SJCRH30 (cell line): ENCODE data around the gene CRACR2A. TPM values are rescaled to one million over a fixed set of nuclear protein-coding genes. Genes with fewer than 3 reads are reported as not detected.

Experiments
- DNase-seq, 2 experiments: peaks; one replicate each; pipeline ENCODE4 v3.0.0-alpha.2; 2015 to 2020
- H3K27ac ChIP-seq: fragments of 250-450 bp; sonication (Bioruptor Pico); 2 replicates; pipeline ENCODE4 v1.5.1; 2020; ENCODE audit warnings: mild to moderate bottlenecking, moderate library complexity
- H3K27me3 ChIP-seq: fragments of 250-450 bp; sonication (Bioruptor Pico); 2 replicates; pipeline ENCODE4 v1.5.1; 2020; ENCODE audit warnings: mild to moderate bottlenecking, moderate library complexity
- H3K36me3 ChIP-seq: fragments of 250-450 bp; sonication (Bioruptor Pico); 2 replicates; pipeline ENCODE4 v1.5.1; 2020; ENCODE audit warnings: mild to moderate bottlenecking, moderate library complexity
- H3K4me1 ChIP-seq: fragments of 250-450 bp; sonication (Bioruptor Pico); 2 replicates; pipeline ENCODE4 v1.5.1; 2020; ENCODE audit warnings: mild to moderate bottlenecking, moderate library complexity
- H3K4me3 ChIP-seq: fragments of 250-450 bp; sonication (Bioruptor Pico); 2 replicates; pipeline ENCODE4 v1.5.1; 2020; ENCODE audit warnings: mild to moderate bottlenecking, moderate library complexity
- H3K9me3 ChIP-seq: fragments of 250-450 bp; sonication (Bioruptor Pico); replicated peaks from 2 replicates; pipeline ENCODE4 v1.5.1; 2020; ENCODE audit warnings: mild to moderate bottlenecking, moderate library complexity
- total RNA-seq: library from RNA; depleted of rRNA; stranded (reverse); fragments of >200 nt; shearing (Covaris generic); gene quantifications from 2 replicates; pipeline ENCODE4 v1.2.3, GENCODE V29; 2014

The CRACR2A gene
- total RNA-seq, 1 experiment from 2014 or later, result 16.1 TPM

DNA sequence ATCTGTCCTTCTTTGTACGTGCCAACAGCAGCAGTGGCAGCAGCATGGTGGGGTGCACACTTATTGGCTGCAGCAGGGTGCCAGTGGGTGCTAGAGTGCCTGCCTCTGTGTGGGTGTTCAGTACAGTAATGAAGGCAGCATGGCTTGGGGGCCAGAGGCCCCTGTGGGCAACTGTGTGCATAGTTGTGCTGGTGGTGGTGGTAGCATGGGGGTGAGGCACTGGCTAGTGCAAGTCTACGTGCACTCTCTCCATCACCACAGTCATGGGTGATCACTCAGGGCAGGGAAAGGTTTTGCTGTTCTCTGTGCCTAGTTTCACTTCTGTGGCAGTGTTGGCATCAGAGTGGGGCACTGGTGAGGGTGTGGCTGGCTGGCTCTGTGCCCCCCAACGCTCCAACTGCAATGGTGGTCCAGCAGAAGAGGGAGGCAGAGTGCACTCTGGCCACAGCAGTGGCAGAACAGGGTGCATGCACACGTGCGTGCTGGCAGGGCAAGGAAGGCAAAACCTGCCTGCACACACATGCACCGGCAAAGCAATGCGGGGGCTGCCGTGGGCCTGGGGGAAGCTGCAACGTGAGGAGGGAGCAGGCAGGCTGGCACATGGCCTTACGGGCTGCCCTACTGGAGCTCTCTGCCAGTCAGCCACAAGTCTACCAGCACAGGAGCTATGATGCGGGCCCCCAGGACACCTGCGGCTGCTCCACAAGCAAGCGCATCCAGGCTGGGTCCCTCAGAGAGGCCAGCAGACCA, 60.1 kb downstream of the CRACR2A start:
- no peak for DNase-seq
- Histone ChIP-seq H3K27me3 (no peaks in the 10 kb centered on the region), H3K4me1 (peaks cover 4% of the 10 kb centered on the region), H3K36me3 (no peaks in the 10 kb centered on the region; the same call in 1 of the 2 replicates), H3K4me3 (no peak overlapping the region), H3K9me3 (peaks cover 12% of the 10 kb centered on the region), H3K27ac (no peak overlapping the region)

DNA sequence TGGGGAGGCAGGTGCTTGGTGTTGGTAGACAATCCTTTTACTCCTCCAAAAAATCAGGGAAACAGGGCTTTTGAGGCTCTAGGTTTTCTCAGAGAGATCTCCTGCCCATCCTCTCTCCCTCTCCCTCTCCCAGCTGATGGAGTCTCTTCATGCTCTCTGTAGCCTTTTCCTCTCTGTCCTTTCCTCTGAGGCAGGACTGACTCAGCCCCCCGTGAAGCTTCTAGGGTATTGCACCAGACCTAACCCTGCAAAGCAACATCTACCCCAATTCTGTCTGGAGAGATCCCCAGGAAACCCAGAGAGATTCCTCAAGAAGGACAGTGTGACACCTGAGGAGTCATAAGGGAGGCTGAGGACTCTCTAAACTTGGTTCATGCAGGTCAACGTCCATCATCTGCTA, 66.4 kb downstream of the CRACR2A start:
- no peak for DNase-seq
- peaks cover 6% of the 10 kb centered on the region; the same call in 1 of the 2 replicates for H3K9me3 ChIP-seq
- H3K27ac ChIP-seq, result no peak overlapping the region
- H3K4me1 ChIP-seq, result no peaks in the 10 kb centered on the region
- H3K4me3 ChIP-seq, result no peak overlapping the region
- no peaks in the 10 kb centered on the region for H3K27me3 ChIP-seq
- H3K36me3 ChIP-seq, result no peaks in the 10 kb centered on the region; the same call in 1 of the 2 replicates

DNA sequence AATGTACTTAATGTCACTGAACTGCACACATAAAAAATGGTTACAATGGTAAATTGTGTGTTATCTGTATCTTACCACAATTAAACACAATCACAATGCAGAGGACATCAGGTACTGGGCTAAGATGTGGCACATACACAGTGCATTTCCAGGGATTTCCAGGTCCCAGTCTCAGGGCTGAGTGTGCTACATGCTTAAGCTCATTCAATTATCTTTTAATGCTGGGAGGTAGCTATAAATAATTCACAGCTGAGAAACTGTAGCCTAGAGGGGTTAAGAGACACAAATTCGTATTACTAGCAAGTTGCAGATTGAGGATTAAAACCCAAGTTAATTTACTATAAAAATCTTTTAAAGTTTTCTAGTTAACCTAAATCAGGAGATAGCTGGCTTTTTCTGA, 67.1 kb downstream of the CRACR2A start:
- Histone ChIP-seq H3K27me3 (no peaks in the 10 kb centered on the region), H3K27ac (no peak overlapping the region), H3K4me3 (no peak overlapping the region), H3K36me3 (no peaks in the 10 kb centered on the region), H3K9me3 (peaks cover under 1% of the 10 kb centered on the region; the same call in 1 of the 2 replicates), H3K4me1 (no peaks in the 10 kb centered on the region)
- DNase-seq, result no peak

DNA sequence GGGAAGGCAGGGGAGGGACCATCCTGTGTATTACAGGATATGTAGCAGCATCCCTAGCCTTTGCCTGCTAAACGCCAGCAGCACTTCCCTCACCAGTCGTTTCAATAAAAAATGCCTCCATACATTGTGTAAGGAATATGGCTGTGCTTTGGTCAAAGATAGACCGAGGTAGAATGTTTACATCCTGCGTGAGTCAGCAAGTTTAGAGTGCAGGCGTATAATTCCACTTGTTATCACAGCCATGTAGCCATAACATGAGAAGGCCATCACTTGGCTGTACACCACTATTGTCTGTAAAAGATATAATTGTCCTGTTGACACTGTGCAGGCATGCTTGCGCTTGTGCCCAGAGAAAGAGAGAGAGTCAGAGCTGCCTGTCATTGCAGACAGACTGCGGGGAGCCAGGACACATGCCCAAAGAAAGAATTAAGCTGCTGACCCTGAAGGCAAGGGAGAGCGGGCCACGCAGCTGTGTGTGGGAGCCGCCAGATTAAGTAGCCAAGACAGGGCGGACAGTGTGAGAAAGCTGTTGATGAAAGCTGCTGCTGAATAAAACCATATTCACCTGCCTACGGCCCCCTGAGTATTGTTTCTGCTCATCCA, 68.4 kb downstream of the CRACR2A start:
- Histone ChIP-seq H3K4me3 (no peak overlapping the region), H3K27ac (no peak overlapping the region), H3K27me3 (no peaks in the 10 kb centered on the region), H3K9me3 (no peaks in the 10 kb centered on the region), H3K4me1 (no peaks in the 10 kb centered on the region), H3K36me3 (no peaks in the 10 kb centered on the region)
- no peak for DNase-seq

DNA sequence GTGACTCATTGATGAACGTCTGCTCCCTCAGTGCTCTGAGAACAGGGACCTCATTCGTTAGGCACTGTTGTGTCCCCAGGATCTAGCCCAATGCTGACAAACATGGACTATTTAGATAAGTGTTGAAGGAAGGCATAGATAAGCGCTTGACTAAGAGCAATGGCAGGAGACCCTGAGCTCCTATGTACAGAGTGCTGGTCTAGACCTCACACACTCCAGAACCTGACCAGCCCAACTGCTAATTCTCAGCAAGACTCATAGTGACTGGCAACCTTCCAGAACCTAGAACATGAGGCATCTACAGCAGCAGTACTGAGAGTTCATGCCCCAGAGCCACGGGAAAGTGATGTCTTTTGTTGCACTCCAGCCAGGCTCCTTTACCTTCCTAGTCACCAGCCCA, 69.2 kb downstream of the CRACR2A start:
- H3K27ac ChIP-seq, result no peak overlapping the region
- H3K4me3 ChIP-seq, result no peak overlapping the region
- DNase-seq, result no peak
- H3K9me3 ChIP-seq, result no peaks in the 10 kb centered on the region
- no peaks in the 10 kb centered on the region; the same call in 1 of the 2 replicates for H3K36me3 ChIP-seq
- H3K4me1 ChIP-seq, result no peaks in the 10 kb centered on the region
- no peaks in the 10 kb centered on the region for H3K27me3 ChIP-seq

DNA sequence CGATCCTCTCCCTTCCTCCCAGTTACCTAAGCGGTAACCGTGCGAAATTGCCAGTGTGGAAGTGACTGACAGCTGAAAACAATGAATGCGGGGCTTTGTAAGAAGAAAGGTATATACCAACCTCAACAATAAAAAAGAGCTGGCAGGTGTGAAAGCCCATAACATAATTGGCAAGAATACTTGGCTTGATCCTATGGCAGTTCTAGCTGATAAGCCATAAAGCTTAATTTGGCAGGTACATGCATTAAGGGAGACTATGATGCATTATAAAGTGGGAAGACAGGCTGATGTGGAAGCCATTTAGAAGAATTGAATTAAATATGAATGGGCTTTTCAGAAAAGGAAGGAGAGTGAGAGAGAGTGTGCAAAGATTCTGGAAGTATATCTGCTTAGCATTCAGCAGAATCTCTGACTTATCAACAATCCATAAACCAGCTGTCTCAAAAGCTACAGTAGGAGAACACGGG, 71.3 kb downstream of the CRACR2A start:
- Histone ChIP-seq H3K4me1 (no peaks in the 10 kb centered on the region), H3K36me3 (no peaks in the 10 kb centered on the region; the same call in 1 of the 2 replicates), H3K27me3 (no peaks in the 10 kb centered on the region), H3K9me3 (no peaks in the 10 kb centered on the region), H3K27ac (no peak overlapping the region), H3K4me3 (no peak overlapping the region)
- DNase-seq, result no peak

DNA sequence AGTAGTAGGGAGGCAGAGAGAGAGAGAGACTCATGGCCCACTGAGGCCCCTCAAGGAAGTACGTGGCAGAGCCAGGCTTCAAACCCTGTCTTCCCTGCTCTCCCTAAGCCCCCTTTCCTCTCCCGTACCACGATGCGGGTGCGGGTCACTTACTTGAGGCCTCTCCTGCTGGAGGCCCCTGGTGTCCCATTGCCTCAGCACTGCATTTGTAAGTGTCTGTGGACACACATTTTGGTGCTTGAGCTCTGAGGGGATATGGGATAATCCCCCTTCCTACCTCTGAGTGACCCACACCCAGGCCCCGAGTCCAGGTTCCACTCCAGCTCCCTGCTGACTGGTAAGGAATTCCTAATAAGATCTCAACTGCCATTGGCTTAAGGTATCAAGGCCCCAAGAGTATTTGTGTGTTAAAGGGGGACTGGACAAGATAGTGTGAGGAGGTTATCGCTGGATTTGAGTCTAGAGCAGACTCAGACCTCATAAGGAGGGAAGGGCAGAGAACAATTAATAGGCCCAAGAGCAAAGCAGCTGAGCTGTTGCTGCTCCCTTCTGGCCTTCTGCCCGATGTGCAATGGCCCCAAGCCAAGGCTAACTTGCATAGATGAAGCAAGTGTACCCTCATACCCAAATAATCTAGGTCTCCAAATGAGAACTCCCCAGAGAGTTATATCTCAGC, 71.9 kb downstream of the CRACR2A start:
- DNase-seq, result peak; percentile 26 to 41
- Histone ChIP-seq H3K9me3 (no peaks in the 10 kb centered on the region), H3K4me3 (no peak overlapping the region), H3K27ac (no peak overlapping the region), H3K4me1 (no peaks in the 10 kb centered on the region), H3K27me3 (no peaks in the 10 kb centered on the region), H3K36me3 (no peaks in the 10 kb centered on the region; the same call in 1 of the 2 replicates)

DNA sequence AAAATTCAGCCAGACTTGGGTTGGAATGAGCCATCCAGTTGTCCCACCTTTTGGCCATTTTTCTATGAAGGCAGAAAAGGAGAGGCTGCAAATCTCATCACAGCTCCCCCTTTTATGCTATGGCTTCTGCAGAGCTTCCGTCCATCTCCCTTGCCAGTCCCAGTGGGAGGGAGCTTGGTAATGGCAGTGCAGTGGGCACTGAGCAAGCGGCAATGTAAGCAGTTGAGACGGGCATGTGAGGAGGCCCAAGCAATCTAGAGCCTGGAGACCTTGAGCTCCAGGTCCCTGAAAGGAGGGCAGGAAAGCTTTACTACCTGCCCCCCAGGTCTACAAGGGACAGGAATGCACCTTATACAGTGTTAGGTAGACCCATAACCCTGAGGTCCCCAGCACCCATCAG, 73.1 kb downstream of the CRACR2A start:
- no peak overlapping the region for H3K4me3 ChIP-seq
- no peaks in the 10 kb centered on the region for H3K4me1 ChIP-seq
- no peaks in the 10 kb centered on the region for H3K9me3 ChIP-seq
- H3K27me3 ChIP-seq, result no peaks in the 10 kb centered on the region
- no peak overlapping the region for H3K27ac ChIP-seq
- no peaks in the 10 kb centered on the region; the same call in 1 of the 2 replicates for H3K36me3 ChIP-seq
- DNase-seq, result no peak

DNA sequence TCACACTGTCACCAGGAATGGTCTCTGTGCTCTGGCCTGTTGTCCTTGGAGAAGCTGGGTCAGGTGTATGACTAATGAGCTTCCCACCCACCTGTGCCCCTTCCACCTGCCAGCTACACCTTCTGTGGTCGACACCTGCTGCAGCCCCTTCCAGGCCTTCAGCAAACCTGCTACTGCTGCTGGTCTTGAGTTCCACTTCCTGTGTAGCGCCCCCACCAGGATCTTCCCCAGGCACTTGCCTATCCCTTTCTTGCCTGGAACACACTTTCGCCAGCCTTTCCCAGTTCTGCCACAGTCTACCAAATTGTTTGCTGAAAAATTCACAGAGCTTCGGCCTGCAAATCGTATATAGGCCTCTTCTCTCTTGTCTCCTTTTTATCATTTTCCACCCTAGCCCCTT, 75.3 kb downstream of the CRACR2A start:
- H3K4me1 ChIP-seq, result no peaks in the 10 kb centered on the region
- no peak overlapping the region for H3K27ac ChIP-seq
- no peak for DNase-seq
- H3K4me3 ChIP-seq, result no peak overlapping the region
- no peaks in the 10 kb centered on the region; the same call in 1 of the 2 replicates for H3K36me3 ChIP-seq
- no peaks in the 10 kb centered on the region for H3K27me3 ChIP-seq
- no peaks in the 10 kb centered on the region for H3K9me3 ChIP-seq

DNA sequence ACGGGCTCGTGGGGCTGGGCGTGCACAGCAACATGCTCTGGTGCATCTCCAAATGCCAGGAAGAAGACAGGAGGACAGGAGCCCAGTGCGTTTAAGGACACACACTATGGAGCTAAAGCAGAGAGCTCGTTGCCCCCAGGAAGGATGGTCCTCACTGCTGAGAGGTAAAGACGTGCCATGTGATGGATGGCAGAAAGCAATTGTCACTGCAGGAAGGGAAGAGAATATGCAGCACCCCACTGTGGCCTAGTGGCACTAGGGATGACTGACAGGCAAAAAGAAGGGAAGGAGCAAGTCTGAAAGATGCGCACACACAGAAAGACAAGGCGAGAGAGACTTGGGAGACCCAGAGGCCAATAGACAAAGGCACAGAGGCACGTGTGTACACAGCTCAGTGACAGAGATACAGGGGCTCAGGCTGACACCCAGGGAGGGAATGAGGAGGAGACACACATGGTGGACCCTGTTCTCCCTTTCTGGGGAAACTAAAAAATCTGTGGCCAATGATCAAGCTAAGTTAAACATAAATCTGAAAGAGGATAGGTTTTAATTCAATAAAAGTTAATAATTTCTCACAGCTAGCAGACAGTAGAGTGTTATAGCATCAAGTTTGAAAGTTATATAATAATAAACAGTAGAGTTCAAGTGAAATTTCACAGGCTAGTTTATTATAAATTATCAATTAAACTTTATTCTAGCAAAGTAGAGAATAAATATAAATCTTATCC, 78.8 kb downstream of the CRACR2A start:
- H3K4me3 ChIP-seq, result no peak overlapping the region
- no peaks in the 10 kb centered on the region for H3K27me3 ChIP-seq
- H3K4me1 ChIP-seq, result no peaks in the 10 kb centered on the region
- DNase-seq, result no peak
- no peaks in the 10 kb centered on the region; the same call in 1 of the 2 replicates for H3K36me3 ChIP-seq
- H3K27ac ChIP-seq, result no peak overlapping the region
- H3K9me3 ChIP-seq, result no peaks in the 10 kb centered on the region

DNA sequence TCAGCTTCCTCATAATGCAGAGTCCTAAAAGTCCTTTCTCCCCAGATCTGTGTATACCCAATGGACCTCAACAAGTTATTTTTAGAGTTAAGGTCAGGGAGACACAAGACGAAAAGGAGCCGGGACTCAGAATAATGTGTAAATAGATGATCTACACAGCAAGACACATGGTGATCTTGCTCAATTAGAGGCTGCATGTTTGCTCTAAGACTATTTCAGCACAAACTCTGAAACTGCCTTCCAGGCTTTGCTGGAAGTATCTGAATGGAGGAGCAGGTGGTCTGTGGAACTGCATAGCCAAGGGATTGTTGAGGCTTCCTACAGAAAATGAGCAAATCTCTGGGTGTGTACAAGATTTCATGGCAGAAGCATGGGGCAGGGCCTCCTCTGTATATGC, 80.8 kb downstream of the CRACR2A start:
- DNase-seq, result no peak
- H3K36me3 ChIP-seq, result no peaks in the 10 kb centered on the region
- H3K27me3 ChIP-seq, result no peaks in the 10 kb centered on the region
- H3K9me3 ChIP-seq, result no peaks in the 10 kb centered on the region
- no peaks in the 10 kb centered on the region for H3K4me1 ChIP-seq
- H3K4me3 ChIP-seq, result no peak overlapping the region
- H3K27ac ChIP-seq, result no peak overlapping the region

DNA sequence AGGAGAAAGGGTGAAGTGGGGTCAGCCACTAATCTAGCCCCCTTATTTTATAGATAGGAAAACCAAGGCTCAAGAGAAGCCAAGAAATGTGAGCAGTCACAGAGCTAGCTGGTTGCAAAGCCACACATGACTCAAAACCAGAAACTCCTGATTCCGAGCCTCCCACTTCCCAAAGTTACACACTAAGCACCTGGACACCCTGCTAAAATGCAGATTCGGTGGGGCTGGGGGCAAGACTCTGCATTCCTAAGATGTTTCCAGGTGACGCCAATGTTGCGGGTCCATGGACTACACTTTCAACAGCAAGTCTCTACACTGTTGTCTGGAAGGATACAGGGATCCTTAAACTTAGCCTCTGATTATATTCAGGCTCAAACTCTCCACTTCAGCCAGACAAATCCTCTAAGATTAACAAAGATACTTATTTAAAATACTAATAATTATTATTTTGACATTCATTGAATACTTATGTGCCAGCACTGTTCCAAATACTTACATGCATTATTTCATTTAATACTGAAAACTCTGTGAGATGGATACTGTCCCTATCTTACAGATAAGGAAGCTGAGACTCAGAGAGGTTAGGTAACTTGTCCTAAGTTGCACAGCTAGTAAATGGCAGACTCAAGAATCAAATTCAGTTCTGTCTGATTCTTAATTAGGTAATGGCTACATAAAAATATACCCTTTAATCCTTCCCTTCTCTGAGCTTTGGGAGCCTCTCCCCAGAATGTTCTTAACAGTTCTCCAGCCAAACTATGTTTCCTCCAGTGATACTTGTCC, 81.4 kb downstream of the CRACR2A start:
- DNase-seq, result no peak
- no peak overlapping the region for H3K4me3 ChIP-seq
- no peaks in the 10 kb centered on the region for H3K4me1 ChIP-seq
- H3K9me3 ChIP-seq, result no peaks in the 10 kb centered on the region
- no peaks in the 10 kb centered on the region for H3K36me3 ChIP-seq
- no peak overlapping the region for H3K27ac ChIP-seq
- H3K27me3 ChIP-seq, result no peaks in the 10 kb centered on the region

DNA sequence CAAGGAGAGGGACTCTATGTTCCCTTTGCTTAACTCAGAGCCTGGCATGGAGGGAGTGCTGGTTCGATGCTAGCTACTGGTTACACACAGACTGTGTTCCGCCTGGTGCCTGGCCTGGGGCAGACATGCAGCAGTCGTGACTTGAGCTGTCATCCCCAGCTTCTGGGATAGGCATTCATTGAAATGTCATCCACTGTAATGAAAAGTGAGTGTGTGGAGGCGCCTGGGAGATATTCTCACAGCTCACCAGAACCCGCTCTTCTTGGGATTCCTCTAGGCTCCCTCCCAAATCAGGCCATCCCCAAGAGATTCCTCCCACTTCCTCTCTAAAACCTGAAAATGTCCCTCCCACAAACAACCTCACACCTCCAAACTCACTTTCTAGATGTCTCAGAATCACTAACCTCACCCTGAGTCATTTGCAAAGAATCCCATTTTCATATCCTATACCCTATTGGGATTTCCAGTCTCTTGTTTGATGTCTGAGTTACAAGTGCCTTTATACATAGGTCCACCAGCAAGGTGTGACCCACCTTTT, 82.8 kb downstream of the CRACR2A start:
- H3K4me1 ChIP-seq, result no peaks in the 10 kb centered on the region
- H3K27me3 ChIP-seq, result no peaks in the 10 kb centered on the region
- no peaks in the 10 kb centered on the region for H3K36me3 ChIP-seq
- H3K9me3 ChIP-seq, result no peaks in the 10 kb centered on the region
- no peak overlapping the region for H3K27ac ChIP-seq
- DNase-seq, result no peak
- H3K4me3 ChIP-seq, result no peak overlapping the region

DNA sequence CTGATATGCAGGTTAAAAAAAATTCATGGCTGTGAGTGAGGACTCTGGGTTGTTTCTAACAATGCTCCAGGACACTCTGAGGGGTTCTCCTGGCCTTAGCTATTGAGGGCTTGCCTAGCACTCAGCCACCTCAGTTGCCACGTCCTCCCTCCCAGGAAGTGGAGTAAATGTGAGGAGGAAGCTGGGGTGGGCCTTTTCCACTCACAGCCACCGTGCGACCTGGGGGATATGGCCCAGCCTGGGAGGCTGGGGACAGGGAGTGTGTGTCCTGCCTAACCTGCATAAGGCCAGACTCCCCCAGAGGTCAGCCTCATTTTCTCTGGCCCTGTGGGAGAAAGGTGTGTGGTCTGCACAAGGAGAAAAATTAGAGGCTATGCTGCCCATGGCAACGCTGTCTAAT, 83.3 kb downstream of the CRACR2A start:
- H3K4me1 ChIP-seq, result no peaks in the 10 kb centered on the region
- no peak overlapping the region for H3K4me3 ChIP-seq
- no peak overlapping the region for H3K27ac ChIP-seq
- no peaks in the 10 kb centered on the region for H3K27me3 ChIP-seq
- H3K36me3 ChIP-seq, result no peaks in the 10 kb centered on the region
- DNase-seq, result no peak
- no peaks in the 10 kb centered on the region for H3K9me3 ChIP-seq
